Keratinocyte (primary cell): ENCODE measurements around the gene GSPT1. TPM values are rescaled to one million over a fixed set of nuclear protein-coding genes. Genes with fewer than 3 reads are reported as not detected.

Experiments
- polyA plus RNA-seq, 5 experiments: library from polyadenylated mRNA; depleted of rRNA in 3 of 5; stranded (reverse) in 3 of 5; stranded (forward) in 1 of 5; unstranded in 1 of 5; fragments of >200 nt; gene quantifications; 1 replicate in 1 of 5; 2 replicates in 3 of 5; 3 replicates in 1 of 5; pipeline versions ENCODE4 v1.2.1 to v1.2.3, GENCODE V29; 2011 to 2012; ENCODE audit warnings: missing spikeins in 2 of 5, low read depth in 1 of 5, low replicate concordance in 1 of 5
- small RNA-seq, 3 experiments: library from RNA; depleted of rRNA; stranded (forward); fragments of <200 nt; gene quantifications; one replicate each; pipeline ENCODE3, GENCODE V24; 2012; ENCODE audit warnings: low read depth in 3 of 3, low replicate concordance in 1 of 3; ENCODE audit not compliant: insufficient read length in 3 of 3

GSPT1 gene
- polyA plus RNA-seq, 1 donor (not counting 4 experiments of a cell fraction or from before 2014, with no cell fraction given): 163 TPM

Small RNA genes lying within 50 kb of the gene (small RNA-seq; reads per million reads assigned to genes)
- gene AC007216.5 (0 reads per million in 3 experiments), gene COX6CP1 (0 reads per million in 3 experiments)

Other genes with a start within 250 kb of the GSPT1 start
- gene SNN, start 247.5 kb downstream of the GSPT1 start, polyA plus RNA-seq: 15.9 to 18.1 TPM (median 17.3 TPM) in 3 replicates
- gene TXNDC11, start 173.1 kb downstream of the GSPT1 start, polyA plus RNA-seq: 34.2 to 50.3 TPM (median 35.9 TPM) in 3 replicates
- 23.0 to 51.4 TPM (median 43.9 TPM) in 3 replicates for gene ZC3H7A, start 118.7 kb downstream of the GSPT1 start, polyA plus RNA-seq
- 84.2 to 185 TPM (median 172 TPM) in 3 replicates for gene RSL1D1, start 64.4 kb downstream of the GSPT1 start, polyA plus RNA-seq
- gene NPIPB2, start 26.1 kb upstream of the GSPT1 start, polyA plus RNA-seq: 3.6 to 5.5 TPM (median 5.0 TPM) in 3 replicates
- 0.13 TPM in 1 of 3 replicates, not detected in the others for gene TNFRSF17, start 49.3 kb upstream of the GSPT1 start, polyA plus RNA-seq
- 9.6 to 17.5 TPM (median 11.3 TPM) in 3 replicates for gene SNX29, start 60.8 kb upstream of the GSPT1 start, polyA plus RNA-seq